ENCODE measurements around the gene PITPNM3.

DNA sequence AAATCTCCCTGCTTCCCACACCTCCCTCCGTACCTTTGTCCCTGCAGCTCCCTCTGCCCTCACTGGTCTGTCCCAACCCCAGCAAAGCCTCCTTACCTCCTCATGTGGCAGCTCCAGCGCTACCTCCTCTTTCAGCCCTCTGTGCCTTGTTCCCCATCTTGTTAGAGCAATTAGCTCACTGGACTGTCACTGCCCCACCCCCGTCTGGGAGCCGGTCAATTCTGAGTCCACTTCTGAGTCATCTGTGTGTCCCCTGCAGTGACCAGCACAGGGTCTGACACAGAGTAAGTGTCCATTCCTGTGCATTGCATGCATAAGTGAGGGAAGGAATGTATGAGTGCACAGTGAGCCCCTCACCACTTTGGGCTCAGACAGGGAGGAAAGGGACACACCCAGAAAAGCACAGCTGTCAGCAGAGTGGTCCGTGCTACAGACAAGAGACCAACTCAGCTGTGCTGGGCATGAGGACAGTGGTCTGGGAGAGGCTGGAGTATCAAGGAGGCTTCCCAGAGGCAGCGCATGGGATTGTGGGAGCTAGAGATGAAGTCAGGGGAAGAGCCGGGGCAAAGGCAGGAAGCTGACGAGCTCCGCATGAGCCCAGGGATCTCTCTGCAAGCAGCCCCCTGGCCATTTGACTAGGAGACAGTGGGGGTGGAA, 45.9 kb downstream of the PITPNM3 start:
- TF ChIP-seq ZNF674 (CRISPR knock-in tag; IDR thresholded peaks at IDR 0.05; ENCODE audit: low read depth) = no peak
- TF ChIP-seq, protein P1, sequence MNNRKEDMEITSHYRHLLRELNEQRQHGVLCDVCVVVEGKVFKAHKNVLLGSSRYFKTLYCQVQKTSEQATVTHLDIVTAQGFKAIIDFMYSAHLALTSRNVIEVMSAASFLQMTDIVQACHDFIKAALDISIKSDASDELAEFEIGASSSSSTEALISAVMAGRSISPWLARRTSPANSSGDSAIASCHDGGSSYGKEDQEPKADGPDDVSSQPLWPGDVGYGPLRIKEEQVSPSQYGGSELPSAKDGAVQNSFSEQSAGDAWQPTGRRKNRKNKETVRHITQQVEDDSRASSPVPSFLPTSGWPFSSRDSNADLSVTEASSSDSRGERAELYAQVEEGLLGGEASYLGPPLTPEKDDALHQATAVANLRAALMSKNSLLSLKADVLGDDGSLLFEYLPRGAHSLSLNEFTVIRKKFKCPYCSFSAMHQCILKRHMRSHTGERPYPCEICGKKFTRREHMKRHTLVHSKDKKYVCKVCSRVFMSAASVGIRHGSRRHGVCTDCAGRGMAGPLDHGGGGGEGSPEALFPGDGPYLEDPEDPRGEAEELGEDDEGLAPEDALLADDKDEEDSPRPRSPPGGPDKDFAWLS (CRISPR knock-in tag; IDR thresholded peaks at IDR 0.05; ENCODE audit: borderline replicate concordance) = no peak
- no peak for TF ChIP-seq PPARG (CRISPR knock-in tag; conservative IDR thresholded peaks at IDR 0.05)
- no peak for TF ChIP-seq ZNF768 (CRISPR knock-in tag; IDR thresholded peaks at IDR 0.05)
- TF ChIP-seq PHF8 (CRISPR knock-in tag; IDR thresholded peaks at IDR 0.05) = no peak
- no peak for TF ChIP-seq SMARCE1 (IDR thresholded peaks at IDR 0.05; ENCODE audit: borderline replicate concordance)
- TF ChIP-seq RAD51 (IDR thresholded peaks at IDR 0.05; ENCODE audit: borderline replicate concordance) = no peak
- TF ChIP-seq GTF2F1 (IDR thresholded peaks at IDR 0.05; ENCODE audit: low read length) = no peak
- TF ChIP-seq EZH2 (conservative IDR thresholded peaks at IDR 0.05; ENCODE audit: low read depth, low read length) = no peak
- no peak for TF ChIP-seq BCL6 (CRISPR knock-in tag; IDR thresholded peaks at IDR 0.05)
- TF ChIP-seq ZBTB7A (CRISPR knock-in tag; IDR thresholded peaks at IDR 0.05) = no peak
- no peak for TF ChIP-seq RBM39 (IDR thresholded peaks at IDR 0.05; ENCODE audit: low read depth, low read length, poor library complexity, severe bottlenecking)

All from HepG2 (cell line).